NCI-H187 (cell line): ENCODE measurements around the gene RYR3.

Source experiments
- DNase-seq, 2 experiments: peaks; one replicate each; lab custom pipeline; 2025; lab: John Stamatoyannopoulos, UW

The RYR3 gene

DNA sequence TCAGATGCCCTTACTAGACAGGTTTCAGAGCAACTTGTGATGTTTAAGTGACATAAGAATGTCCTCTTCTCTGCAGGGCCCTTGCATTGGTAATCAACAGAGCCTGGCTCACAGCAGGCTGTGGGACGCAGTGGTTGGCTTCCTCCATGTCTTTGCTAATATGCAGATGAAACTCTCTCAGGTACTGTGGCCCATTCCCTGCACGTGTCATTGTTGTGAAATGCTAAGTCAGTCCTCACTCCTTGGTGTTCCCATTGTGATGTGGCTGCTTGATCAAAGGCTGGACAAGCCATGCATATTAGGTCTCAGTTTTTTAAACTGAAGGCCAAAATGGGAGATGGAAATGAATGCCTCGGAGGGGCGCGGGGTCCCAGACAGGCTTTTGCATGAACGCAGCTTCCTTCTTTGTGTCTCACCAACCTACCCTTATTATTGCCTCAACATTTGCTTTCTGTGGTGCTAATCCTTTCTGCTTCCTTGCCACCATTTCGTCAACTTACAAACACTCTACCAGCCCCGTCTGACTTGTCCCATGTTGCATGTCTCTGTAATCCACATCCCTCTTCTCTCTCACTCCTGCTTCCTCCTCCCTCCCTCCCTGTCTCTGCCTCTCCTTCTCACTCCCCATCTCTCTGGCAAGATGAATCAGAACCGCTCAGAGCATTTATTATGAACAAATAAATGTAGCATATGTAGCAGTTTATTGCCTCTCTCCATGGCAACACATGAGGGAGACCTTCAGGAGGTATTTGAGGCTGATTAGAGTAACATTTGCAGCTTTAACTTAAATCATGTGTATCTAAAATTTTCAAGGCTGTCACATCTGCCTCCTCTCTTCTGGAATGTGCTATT lies 524.4 kb downstream of the RYR3 start:
- no peak for DNase-seq

DNA sequence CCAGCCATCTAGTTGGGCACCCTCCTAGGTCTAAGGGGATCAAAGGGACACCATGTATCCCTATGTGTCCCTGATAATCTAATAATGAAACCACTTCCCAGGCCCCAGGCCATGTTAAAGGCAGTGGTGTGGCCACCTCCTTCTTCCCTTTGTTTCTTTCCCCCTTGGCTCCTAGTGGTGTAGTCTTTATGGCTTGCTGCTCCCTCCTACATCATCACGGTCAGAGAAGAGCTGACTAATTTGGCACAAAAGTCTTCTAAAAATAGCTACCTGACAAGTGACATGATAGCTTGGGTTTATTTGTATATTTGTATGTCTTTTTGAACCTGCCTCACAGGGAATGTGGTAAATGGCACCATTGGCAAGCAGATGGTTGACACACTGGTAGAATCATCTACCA lies 526.5 kb downstream of the RYR3 start:
- DNase-seq = no peak

DNA sequence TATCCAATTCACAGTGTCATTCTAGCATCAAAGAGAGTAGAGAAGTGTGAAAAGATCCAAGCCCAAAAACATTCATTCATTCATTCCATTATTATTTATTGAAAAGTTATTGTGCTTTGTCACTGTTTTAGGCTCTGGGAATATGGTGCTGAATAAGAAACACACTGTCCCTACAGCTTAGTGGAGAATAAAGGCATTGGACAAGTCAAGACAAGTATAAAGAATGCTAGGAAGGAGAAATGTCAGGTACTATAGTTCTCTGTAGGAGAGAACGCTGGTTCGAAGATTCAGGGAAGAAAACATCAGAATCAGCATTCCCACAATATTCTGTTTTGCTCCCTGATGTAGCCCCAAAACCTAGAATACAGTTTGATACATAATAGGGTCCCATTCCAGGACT lies 528.8 kb downstream of the RYR3 start:
- no peak for DNase-seq

- DNase-seq = no peak
Observed at GRCh38 chr15:33840615-33841014, 529.8 kb downstream of the RYR3 start.

DNA sequence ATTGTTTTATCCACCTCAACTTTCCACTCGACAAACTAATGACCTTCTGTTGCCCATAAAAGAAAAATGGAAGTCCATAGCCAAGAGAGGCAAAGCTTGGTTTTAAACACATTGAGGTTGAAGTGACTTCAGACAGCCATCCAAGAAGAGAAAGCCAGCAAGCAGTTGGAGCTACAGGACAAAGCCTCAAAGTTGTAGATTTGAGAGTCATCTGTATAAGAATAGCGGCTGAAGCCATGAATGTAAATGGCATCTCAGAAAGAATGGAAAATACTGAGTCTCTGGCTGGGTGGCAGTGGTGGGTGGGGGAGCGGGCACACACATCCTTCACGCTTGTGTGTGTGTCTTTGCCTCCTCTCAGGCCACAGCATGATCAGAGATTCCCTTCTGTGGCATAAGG lies 533.4 kb downstream of the RYR3 start:
- no peak for DNase-seq

DNA sequence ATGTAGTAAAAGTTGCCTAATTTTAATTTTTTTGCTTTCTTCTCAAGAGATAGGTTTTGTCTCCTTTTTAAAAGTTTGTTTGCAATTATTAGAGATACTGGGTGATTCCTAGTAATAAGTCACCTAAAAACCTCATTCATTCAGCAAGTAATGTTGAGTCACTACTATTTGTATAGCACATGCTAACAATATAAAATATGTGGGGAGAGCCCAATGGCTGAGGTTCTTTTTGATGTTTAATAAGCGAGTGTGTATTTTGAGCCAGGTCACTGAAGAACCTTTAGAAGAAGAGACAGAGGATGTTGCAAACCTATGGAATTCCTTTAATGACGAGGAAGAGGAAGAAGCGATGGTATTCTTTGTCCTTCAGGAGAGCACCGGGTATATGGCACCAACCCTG lies 533.8 kb downstream of the RYR3 start:
- DNase-seq = no peak

- DNase-seq = no peak
Observed at GRCh38 chr15:33846142-33846541, 535.4 kb downstream of the RYR3 start.

DNA sequence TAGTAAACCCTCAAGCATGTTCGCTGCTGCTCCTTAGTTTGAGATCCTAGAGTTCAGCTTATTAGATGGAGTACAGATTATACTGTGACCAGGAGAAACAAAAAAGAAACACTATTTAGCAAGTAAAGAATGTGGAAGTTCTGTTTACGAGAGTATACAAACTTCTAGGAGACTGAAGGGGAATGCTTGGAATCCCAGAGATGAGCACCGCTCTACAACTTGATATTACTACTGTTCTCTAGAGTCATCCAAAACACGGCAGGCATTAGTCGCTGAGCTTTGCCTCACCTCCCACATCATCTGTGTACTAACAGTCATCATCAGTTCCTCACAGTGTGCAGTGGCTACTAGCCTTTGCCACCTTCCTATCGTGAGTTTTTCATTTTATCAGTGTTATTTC lies 536.1 kb downstream of the RYR3 start:
- no peak for DNase-seq

- no peak for DNase-seq
Observed at GRCh38 chr15:33848011-33848410, 537.2 kb downstream of the RYR3 start.

DNA sequence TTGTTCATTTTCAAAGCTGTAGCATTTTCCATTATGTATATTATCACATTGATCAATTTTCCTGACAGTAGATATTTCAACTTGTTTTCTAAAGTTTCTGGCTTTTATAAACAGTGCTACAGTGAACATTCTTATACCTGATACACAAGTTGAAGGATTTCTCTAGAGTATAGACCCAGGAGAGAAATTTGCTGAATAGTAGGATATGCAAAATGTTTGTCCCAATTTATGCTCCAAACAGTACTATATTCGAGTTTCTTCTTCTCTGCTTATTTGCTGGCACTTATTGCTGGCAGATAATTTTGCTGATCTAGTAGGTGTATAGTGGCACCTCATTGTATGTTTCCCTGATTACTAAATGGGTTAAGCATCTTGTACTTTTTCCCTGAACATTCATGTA lies 540.3 kb downstream of the RYR3 start:
- DNase-seq = no peak

GRCh38 chr15:33852094-33852493 lies 541.3 kb downstream of the RYR3 start:
- DNase-seq = no peak

GRCh38 chr15:33852570-33852969 lies 541.8 kb downstream of the RYR3 start:
- no peak for DNase-seq

- DNase-seq = no peak
Observed at GRCh38 chr15:33857726-33858125, 547.0 kb downstream of the RYR3 start.

DNA sequence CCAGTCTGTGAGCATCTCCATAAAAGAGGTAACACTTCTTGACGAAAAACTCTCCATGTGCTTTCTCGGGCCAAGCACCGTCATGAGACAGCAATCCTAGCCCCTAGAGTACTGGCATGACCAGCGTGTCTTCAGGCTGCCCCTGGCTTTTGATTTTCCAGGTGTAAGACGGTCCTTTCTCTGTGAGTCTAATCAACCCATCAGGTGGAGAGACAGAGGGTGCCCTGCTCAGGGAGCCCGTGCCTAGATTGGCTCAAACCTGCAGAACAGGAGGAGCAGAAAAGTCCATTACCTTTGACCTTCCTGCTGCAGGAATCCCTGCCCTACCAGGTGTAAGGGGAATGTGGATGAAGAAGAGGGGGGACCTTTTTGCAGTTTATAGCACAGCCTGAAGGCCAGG lies 548.1 kb downstream of the RYR3 start:
- no peak for DNase-seq

GRCh38 chr15:33859992-33860545 lies 549.3 kb downstream of the RYR3 start:
- DNase-seq = no peak

GRCh38 chr15:33860754-33861153 lies 550.0 kb downstream of the RYR3 start:
- no peak for DNase-seq

GRCh38 chr15:33864360-33865075 lies 553.8 kb downstream of the RYR3 start:
- no peak for DNase-seq

DNA sequence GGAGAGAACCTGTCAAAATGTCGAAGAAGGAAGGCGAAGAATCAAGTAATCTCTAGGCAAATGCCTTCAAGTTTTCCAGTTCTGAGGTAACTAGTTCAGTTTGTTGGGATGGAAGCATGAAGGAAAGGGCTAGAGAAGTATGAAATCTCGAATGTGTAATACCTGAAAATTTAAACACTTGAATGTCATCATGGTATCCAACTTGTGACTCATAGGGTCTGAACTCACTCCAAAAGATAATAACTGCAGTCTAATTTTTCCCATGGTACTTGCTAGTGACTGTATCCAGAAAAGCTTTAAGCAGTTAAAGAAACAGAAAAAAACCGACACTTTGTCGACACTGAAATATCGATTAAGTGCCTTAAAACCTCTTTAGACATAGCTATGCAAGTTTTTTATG lies 554.6 kb downstream of the RYR3 start:
- DNase-seq = no peak

DNA sequence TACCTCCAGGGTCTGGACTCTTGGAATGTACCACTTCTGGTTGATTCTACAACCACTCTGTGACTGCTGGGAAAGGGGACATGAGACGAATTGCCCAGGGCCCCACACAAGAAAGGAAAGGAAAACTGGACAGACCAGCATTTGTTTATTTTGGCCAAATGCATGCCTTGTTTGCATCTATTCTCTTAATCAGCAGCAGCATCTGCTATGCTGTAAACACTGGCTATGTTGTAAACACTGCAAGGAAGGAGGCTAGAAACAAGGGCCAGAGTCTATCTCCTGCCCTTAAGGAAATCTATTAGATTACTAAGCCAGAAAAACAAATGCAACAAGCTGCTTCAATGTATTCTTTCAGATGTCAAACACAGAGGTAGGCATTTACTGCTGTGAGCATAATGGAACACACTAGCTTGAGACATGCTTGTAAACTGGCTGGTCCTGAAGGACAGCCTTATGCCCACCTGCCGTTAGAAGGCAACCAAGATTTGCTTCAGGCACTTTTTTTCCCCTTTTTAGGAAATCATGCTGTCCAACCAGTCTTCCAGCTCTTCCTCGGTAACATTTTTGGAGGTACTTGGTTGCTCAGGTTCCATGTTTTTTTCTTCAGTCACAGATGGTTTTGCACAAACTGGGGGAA lies 555.5 kb downstream of the RYR3 start:
- DNase-seq = no peak

DNA sequence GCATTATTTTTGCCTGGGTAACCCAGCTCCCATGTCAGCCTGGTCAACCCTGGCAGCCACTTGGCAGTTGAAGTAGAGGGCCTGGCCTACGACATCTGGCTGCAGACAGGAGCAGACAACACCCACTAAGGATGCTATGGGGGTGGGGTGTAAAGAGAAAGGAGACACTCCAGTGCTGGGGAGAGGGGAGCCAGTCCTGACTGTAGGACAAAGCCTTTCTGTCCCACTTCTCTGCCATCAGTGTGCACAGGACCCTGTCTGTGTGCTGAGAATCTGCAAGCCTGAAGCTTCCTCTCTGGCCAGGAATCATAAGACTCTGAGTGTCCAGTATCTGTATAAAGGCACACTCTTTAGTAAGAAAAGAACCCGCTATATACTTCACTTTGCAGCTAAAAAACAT lies 561.2 kb downstream of the RYR3 start:
- peak in 1 of 2 experiments; percentile 3 for DNase-seq

GRCh38 chr15:33872416-33873106 lies 561.8 kb downstream of the RYR3 start:
- DNase-seq = no peak

DNA sequence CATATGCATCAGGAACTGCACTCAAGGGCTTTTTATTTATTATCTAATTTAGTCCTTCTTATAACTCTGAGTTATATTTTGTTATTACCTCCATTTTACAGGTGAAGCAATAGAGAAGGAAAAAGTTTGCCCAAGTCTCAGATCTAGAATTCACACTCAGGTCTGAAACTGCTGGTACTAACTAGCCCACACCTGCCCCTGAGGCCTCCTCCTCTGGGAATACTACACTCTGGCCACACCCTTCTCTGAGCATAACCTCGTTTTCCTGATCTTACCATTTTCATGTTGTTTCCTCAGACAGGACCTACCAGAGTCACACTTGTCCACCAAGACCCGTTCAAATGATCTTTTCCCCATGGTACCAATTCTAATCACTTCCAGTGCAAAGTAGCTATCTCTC lies 563.4 kb downstream of the RYR3 start:
- DNase-seq = no peak
